Stimulated activated CD8-positive, alpha-beta memory T cell treated with anti-CD3 and anti-CD28 coated beads, Interleukin-15, amount 100 ng/mL, for 4 hours (primary cell): ENCODE data around the gene SIPA1L2.

Experiments used
- DNase-seq, 2 donors: peaks; one replicate each; pipeline ENCODE4 v3.0.0-alpha.2; 2020; ENCODE audit warnings: low read depth in 2 of 2

Gene SIPA1L2

DNA sequence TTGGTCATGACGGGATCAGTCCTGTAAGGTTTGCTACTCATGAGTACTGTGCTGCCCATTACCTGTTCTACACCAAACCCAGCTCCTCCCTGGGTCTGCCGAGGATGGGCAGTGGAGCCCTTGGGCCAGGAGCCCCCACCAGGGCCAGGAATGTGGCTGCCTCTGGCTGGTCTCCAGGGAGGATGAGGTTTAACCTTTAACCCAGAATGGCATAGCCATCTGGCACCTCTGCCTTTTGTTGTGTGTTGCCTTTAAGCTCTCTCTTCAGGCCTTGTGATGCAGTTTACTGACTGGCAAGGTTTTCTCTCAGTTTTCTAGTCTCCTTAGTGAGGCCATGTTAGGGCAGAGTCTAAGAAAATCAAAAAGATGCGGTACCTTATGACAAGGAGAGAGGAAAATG is 38.6 kb downstream of the SIPA1L2 start:
- no peak for DNase-seq

DNA sequence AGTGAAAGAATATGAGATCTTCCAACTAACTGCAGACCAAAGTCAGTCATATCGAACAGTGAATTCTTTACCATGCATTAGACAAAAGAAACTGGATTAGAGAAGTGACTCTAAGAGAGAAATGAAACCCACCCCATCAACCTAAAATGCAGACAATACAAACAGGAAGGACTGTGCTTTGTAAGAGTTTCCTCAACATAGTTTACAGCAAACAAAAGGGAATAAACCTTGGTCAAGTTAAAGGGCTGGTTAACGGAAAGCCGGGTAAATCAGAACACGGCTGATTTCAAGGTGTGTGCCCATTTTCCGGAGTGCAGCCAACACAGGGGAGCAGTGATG is 39.2 kb downstream of the SIPA1L2 start:
- no peak for DNase-seq

DNA sequence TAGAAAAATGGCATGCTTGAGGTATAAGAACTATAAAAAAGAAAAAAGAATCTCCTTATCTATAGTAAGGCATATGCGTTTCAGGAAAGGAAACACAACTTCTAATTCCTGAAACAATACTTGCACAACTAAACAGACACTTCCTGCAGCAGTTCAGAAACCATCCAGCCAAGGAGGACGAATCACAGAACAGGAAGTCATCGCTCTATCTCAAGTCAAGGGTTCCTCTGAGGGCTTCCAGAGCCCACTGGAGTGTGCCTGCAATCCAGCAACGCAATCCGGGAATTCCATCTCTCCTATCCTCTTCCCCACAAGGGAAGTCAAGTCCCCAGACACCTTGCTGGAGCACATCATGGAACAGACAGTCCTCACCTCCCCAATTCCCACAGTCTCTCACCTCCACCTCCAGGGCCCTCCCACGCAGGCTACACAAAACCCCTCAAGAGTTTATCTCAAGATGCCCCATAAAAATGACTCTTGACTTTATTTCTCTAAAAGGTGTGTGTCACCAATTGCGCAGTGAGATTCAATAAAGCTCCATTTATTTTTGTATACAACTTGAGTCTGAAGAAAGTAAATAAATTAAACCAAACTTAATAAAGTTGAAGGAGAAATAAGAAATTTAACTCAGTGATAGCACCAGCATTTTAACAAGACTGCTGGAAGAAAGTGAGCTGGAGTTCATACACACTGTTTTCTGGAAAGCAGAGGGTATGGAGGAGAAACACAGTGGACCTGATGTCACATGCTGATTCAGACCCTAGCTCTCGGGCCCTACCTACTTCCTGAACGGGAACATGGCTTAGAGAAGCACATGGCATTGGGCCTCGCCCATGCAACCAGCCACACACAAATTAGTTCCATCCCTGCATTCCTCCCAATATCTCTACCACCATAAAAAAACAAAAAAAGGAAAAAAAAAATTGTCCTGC is 39.9 kb downstream of the SIPA1L2 start:
- no peak for DNase-seq

DNA sequence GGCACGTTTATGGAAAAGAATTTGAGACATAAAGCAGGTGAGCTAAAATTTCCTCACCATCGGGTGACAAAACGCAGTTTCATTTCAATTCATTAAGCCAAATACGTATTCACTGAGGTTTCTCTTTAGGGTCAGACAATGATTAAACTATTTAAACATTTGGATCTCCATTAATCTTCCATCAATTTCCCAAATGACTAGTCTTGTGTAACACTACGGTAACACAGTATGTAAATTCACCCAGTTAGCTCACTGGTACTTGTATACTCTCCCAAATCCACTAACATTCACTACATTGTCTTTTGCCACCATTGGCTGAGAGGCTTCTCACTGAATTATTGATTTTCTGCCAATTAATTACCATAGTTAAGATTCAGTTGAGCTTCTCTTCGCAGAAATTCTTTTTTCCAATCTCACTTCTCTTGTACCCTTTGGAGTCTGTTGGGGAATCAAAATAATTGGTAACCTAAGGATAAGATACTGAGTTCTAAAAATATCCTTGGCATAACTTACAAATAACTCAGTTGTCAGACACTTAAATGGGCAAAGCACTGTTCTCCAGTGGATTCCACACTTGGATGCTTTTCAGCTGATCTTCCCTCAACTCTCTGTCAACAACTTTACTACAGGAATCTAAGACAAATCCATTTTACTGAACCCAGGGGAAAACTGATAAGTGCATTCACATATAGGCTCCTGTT is 40.7 kb downstream of the SIPA1L2 start:
- no peak for DNase-seq

DNA sequence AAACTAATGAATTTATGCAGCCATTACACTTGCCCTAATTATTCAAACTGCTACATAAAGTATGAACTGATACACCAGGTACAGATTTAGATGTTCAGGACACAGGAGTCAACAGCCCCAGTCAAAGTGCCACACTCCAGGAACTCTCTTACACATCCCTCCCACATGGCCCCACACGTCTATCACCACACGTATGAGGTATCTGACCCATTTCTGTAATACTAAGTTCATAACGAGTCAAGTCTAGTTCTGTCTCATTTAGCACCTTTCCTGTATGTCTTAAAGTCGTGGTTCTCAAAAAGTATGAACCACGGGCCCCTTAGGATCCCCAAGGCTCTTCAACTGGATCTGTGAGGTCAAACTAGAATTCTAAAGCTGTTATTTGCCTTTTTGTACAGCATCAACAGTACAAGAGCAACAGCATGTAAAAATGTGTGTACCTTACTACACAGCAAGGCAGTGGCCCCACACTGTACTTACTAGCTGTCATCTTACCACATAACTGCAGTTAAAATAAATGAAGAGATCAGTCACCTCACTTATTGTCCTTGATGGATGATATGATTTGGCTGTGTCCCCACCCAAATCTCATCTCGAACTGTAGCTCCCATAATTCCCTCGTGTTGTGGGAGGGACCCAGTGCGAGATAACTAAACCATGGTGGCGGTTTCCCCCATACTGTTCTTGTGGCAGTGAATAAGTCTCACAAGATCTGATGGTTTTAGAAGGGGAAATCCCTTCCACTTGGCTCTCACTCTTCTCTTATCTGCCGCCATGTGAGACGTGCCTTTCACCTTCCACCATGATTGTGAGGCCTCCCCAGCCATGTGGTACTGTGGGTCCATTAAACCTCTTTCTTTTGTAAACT is 42.6 kb downstream of the SIPA1L2 start:
- DNase-seq = no peak

DNA sequence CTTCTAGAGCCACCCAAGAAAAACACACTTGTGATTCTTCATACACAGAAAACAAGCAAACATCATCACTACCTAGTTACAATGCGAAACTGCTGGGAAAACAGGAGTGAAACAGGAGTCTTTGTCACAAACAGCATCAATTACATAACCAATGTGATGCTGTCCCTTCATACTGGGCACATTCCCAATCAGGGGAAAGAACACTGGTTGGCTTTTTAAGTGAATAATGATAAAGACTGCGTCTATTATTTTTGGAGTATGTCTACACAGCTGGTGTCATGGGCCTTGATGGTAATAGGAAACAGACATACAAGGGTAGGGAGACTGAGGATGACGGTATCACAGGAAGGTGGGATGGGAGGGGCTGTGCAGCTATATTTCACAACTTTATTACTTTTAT is 43.3 kb downstream of the SIPA1L2 start:
- DNase-seq = no peak

DNA sequence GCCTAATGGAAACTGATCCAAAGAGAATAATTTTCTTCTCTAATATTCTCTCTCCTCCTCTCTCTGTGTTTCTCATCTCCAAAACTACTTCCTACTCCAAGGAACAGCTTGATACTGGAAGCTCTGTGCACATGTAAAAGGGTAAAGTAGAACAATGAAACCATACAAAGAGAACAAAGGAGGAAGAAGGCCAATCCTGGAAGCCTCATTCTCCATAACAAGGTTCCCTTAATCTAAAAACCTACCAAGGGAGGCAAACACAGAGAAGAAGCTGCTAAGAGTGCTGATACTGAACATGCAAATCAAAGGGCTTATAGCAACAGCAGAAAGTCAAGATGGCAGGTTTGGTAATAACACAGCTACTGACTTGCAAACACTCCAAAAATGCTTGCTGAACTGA is 44.4 kb downstream of the SIPA1L2 start:
- no peak for DNase-seq

DNA sequence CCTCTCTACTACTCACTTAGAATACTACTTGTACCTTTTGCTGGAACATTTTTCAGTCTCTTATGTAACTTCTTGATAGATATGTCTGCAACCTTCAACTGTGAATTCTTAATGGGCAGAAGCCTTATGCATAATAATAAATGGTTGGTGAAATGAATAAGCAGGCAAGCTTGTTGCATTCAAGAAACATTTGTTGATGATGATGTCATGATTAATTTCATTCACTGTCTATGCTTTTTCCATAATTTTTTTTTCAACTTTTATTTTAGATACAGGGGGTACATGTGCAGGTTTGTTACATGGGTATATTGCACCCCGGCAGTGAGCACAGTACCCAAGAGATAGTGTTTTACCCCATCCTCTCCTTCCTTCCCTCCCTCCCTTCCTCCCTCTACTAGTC is 48.0 kb downstream of the SIPA1L2 start:
- no peak for DNase-seq
